HCT116 (cell line): Measurements from ENCODE around the gene PLEKHG5.

Experiments
- CBX3 ChIP-seq: IDR thresholded peaks from 2 replicates; pipeline ENCODE4 v1.6.1; 2012; ENCODE audit warnings: low read depth
- CTCF ChIP-seq, 3 experiments: fragments of 200-600 bp in 1 of 3; sonication (generic) in 1 of 3; IDR thresholded peaks in 2 of 3; conservative IDR thresholded peaks in 1 of 3; 2 replicates each; pipeline ENCODE4 v1.5.1; 2012 to 2017; ENCODE audit warnings: low read depth in 2 of 3, low read length in 2 of 3, antibody characterized with exemption in 1 of 3, borderline replicate concordance in 1 of 3, control low read depth in 1 of 3, mild to moderate bottlenecking in 1 of 3, mixed read lengths in 1 of 3, mixed run types in 1 of 3, moderate library complexity in 1 of 3; ENCODE audit not compliant: insufficient read depth in 1 of 3
- EZH2 ChIP-seq: fragments of 200-600 bp; sonication (generic); IDR thresholded peaks from 2 replicates; pipeline ENCODE4 v1.6.1; 2017; ENCODE audit warnings: antibody characterized with exemption, mixed run types
- EZH2phosphoT487 ChIP-seq: fragments of 200-600 bp; IDR thresholded peaks from 2 replicates; pipeline ENCODE4 v1.6.1; 2018; ENCODE audit warnings: antibody characterized with exemption, borderline replicate concordance
- POLR2A ChIP-seq: IDR thresholded peaks from 2 replicates; pipeline ENCODE4 v1.7.0; 2011; ENCODE audit warnings: borderline replicate concordance; ENCODE audit not compliant: insufficient read depth, insufficient read length; ENCODE audit errors: extremely low read depth
- POLR2AphosphoS5 ChIP-seq: IDR thresholded peaks from 2 replicates; pipeline ENCODE4 v1.6.1; 2011; ENCODE audit warnings: mild to moderate bottlenecking, low read depth, low read length, moderate library complexity
- REST ChIP-seq: IDR thresholded peaks from 2 replicates; pipeline ENCODE4 v1.6.1; 2012; ENCODE audit warnings: low read depth
- SIN3A ChIP-seq: IDR thresholded peaks from 2 replicates; pipeline ENCODE4 v1.6.1; 2012; ENCODE audit warnings: low read depth
- SP1 ChIP-seq: IDR thresholded peaks from 2 replicates; pipeline ENCODE4 v1.6.1; 2012; ENCODE audit warnings: low read depth
- YY1 ChIP-seq: IDR thresholded peaks from 2 replicates; pipeline ENCODE4 v1.6.1; 2011; ENCODE audit warnings: low read length, low read depth, moderate library complexity, mild to moderate bottlenecking; ENCODE audit not compliant: insufficient replicate concordance; ENCODE audit errors: extremely low read depth

- no peak for TF ChIP-seq SIN3A
- TF ChIP-seq POLR2A, result no peak
- TF ChIP-seq SP1, result no peak
- TF ChIP-seq EZH2phosphoT487, result no peak
- no peak for TF ChIP-seq YY1
- TF ChIP-seq CTCF (IDR thresholded peaks at IDR 0.05 in 2 of 3, conservative IDR thresholded peaks at IDR 0.05 in 1 of 3; ENCODE audit: borderline replicate concordance in 1 of 3, insufficient read depth in 1 of 3, low read depth in 2 of 3, low read length in 2 of 3), result no peak
- TF ChIP-seq EZH2, result no peak
- TF ChIP-seq POLR2AphosphoS5, result no peak
- TF ChIP-seq REST, result no peak
- no peak for TF ChIP-seq CBX3
Measured at GRCh38 chr1:6417961-6418667, 73.4 kb downstream of the PLEKHG5 start.
